HG03432 (cell line): ENCODE measurements around the gene RNF145.

Experiments
- ATAC-seq: cut with Tn5 transposase; IDR thresholded peaks from one replicate; pipeline ENCODE4 v1.9.1; 2021; ENCODE audit warnings: mild to moderate bottlenecking, moderate library complexity; ENCODE audit not compliant: unreplicated experiment

The RNF145 gene

DNA sequence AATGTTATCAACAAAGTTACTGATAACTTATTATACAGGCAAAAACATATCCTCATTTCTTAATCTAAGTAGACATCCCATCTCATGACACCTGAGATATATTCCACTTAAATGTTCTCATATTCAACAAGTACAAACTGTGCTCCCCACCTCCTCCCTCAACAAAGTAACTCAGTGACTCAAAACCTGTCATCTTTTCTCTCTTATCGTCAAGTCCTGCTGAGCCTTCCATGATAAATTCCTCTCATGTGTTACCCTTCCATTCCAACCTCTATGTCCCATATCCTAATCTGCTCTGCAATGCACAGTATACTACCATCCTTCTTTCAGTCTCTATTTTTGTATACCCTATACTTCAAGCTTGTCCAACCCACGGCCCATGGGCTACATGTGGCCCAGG lies 13.6 kb downstream of the RNF145 start:
- ATAC-seq = no peak

DNA sequence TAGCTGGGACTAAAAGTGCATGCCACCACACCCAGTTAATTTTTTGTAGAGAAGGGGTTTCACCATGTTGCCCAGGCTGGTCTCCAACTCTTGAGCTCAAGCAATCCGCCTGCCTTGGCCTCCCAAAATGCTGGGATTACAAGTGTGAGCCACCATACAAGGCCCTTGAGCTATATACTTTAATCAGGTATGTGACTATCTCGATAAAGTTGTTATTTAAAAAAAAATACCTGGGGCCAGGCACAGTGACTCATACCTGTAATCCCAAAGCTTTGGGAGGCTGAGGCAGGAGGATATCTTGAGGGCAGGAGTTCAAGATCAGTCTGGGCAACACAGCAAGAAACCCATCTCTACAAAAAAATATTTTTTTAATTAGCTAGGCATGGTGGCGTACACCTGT lies 19.2 kb downstream of the RNF145 start:
- no peak for ATAC-seq

DNA sequence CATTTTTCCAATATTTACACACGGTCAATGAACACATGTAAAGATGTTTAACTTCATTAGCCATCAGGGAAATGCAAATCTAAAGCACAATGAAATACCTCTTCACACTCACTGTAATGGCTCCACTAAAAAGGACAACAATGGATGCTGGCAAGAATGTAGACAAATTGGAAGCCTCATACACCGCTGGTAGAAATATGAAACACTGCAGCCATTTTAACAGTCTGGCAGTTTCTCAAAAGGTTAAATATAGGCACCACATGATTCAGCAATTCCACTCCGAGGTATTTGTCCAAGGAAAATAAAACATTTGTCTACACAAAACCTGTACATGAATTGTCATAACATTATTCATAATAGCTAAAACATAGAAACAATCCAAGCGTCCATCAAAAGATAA lies 20.0 kb downstream of the RNF145 start:
- no peak for ATAC-seq

DNA sequence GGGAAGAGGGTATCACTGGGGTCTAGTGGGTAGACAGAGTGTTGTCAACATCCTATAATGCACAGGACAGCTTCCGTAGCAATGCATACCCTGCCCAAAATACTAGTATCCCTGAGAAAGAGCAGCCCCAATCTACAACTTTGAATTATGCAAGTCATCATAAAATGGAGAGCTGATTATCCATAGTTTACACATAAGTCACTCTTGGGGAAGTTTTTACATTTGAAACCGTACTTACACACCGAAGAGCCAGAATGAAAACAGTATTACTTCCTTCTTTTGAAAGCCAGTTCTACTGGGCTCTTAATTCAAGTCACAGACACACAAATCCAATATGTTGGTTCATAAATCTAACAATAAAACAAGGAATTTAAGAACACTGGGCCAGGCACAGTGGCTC lies 21.6 kb downstream of the RNF145 start:
- ATAC-seq = no peak

DNA sequence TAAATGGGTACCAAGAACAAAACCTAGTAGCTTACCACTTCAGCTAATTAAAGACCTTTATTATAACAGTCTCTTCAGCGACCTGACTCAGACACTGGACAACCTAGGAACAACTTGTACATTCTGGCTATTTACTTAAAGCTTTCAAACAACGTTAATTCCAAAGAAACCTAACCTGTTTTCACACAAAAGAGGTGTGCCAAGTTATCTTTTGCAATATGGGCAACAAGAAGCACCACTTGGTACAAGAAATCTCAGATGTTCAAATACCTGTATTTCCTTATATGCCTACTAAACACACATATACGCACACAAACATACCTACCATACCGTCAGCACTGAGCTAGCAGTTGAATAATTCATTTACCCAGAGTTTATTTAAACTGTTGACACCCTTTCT lies 23.0 kb downstream of the RNF145 start:
- ATAC-seq = no peak

DNA sequence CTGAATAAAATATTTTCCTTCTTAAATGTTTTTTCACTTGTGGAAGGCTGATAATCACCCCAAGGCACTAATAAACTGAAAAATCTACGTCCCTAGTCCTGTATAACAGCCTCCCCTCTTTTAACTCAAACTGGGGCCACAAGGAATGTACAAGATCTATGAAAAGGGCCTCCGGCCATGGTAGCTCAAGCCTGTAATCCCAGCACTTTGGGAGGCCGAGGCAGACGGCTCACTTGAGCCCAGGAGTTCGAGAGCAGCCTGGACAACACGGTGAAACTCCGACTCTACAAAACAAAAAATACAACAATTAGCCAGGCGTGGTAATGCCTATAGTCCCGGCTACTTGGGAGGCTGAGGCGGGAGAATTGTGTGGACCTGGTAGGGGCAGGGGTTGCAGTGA lies 23.6 kb downstream of the RNF145 start:
- ATAC-seq = no peak

DNA sequence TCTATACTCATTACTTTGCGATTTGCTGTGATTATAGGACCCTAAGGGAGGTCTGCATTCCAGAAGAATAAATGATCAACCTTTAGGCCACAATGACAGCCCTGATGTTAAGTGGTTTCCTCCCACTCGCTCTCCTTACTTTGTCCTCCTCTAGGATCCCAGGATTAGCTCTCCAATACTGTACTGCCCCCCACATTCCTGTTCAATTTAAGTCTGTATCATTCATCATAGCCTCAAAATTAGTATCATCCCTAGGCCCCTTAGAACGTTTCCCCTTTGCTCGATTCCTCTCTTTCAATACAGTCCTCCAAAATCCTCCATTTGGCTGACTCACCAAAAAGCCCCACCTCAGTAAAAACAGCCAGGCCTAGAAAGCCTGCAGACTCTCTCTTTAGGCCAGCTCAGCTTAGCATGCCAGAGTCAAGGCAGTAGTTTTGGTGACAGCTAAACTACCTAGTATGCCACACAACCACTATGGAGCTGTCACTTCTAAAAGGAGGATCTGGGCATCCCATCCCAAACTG lies 24.4 kb downstream of the RNF145 start:
- ATAC-seq = no peak

DNA sequence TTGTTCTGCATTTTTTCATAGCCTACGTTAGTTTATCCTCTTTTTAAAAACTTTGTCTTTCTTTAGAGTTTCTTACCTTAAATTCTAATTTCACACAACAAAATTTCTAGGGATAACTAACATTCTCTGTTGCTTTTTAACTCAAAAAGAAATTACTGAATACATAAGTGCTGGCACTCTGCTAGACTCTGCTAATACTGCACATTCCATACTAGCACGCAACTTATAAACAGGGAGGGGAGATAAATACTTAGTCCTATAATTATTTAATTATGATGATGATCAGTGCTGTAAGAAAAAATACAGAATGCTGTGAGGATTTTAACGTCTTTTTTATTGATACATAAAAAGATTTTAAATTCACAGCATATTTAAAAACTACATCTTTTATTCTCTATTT lies 25.1 kb downstream of the RNF145 start:
- no peak for ATAC-seq

DNA sequence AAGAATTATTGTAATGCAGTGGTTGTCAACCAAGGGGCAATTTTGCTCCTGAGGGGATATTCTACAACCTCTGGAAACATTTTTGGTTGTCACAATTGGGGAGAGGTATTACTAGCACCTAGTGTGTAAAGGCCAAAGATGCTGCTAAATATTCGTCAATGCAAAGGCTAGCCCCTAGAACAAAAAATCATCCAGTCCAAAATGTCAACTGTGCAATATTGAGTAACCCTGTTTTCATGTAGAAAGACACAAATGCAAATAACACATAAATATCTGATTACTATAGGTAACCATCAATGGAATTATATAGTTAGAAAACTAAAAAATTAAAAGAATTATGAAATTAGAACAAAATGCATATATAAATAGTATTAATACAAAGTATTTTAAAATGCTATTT lies 26.1 kb downstream of the RNF145 start:
- no peak for ATAC-seq

DNA sequence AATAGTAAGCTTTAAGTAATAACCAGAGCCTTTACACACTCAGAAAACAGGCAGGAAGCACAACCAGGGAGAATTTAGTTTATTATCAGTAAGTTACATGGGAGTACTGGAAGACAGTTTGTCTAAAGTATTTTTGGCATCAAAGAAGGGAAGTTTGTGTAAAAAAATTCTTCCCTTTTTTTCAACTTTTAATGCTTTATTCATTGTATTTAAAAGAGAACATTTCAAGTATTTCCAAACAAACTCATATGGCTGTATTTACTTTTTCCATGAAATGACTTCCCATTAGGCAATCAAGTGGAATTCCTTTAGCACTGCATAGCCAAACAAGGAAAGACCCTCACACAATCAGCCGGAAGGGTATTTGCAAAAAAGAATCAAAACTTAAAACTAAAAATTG lies 26.7 kb downstream of the RNF145 start:
- ATAC-seq = no peak

DNA sequence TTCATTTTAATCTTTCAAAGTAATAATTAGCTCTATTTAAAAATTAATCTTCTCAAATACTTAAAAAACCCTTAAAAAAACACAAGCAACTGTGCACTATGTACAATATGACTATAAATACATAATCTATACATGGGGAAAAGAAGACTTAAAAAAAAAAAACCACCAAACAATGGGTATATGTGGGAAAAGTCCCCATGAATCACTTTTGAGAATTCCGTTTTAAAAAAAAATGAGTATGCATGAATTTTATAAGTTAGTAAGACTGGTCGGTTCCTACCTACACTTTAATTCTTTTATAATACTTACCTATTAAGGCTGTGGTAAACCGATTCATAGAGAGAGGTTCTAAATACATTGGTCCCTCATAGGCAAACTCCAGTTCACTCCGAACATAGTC lies 27.7 kb downstream of the RNF145 start:
- no peak for ATAC-seq

DNA sequence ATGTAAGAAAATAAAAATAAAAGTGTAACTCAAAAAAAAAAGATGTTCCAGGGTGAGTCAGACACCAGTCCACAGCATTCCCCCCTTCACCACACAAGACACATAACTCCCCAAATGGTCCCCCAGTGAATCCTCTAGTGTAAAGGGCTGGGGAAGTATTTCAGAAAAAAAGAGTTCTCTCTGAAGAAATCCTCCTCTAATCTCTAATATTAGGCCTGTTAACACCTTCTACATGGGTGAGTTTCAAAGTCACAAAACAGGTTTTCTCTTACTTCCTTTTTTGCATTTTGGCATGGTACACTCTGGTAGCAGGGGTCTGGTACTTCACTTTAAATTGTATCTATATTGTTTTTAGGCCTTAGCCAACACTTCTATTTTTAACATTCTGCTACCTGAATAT lies 28.2 kb downstream of the RNF145 start:
- peak; percentile 52 for ATAC-seq

DNA sequence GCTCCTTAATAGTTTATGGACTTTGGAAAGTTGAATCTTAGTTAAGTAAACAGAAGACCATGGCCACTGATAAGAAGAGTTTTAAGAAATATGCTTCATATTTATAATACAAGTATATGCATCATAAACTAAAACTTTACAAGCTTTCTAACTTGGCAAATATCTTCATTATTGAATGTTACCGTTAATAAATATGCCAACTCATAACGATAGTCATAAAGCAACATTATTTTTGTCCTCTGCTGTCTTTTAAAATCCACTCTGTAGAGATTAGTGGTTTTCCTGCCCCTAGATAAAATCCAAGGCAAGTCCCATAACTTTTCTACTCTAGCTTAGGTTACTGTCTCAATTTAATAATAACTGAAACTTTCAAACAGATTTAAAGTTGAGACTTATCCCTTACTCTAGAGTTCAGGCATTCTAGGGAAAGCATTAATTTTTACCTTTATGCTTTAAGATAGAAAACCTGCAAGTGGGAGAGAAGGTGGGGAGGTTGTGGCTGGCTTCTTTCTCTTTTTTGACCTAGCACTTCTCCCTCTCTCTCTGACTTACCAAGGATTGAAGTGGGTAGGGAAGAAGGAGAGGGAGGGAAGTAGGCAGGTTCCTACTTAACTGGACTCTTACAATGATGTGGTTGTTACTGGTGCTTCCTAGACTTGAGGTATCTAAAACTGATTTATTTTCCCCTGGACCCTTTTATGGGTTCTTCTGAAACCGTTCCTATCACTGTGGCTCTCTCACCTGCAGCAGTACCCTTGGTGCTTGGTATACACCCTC lies 29.6 kb downstream of the RNF145 start:
- ATAC-seq = no peak

DNA sequence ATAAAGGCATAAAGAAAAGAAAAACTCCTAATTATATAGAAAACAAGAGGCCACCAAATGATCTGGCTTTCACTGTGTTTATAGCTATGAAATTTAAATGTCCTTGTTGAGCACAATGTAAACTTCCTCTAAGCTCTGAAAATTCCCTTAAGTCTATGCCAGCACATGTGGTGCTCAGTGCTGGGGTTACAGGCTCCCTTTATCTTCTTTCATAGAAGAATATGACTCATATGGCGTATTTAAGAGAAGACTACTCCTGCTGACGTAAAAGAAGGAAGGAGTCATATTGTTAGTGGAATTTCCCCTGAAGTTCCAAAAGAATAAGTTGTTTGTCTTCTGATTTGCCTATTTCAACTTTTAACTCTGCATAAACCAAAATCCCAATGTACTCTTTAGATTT lies 30.4 kb downstream of the RNF145 start:
- ATAC-seq = peak; percentile 79

DNA sequence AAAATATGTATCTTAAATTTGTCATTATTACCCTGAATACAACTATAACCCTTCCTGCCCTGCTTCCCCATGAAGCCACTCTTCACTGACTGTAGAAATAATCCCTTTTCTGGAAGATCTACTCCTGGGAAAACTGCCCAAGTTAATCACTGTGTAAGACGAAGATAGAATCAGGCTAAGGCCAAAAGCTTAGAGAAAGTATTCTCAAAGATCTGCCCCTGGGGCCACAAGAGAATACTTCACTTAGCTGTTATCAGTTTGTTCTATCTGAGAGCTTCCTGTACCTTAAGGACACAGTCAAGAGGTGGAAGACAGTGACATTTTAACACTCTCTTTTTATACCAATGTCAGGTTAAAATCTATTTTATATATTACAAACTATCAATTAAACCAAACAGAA lies 33.8 kb downstream of the RNF145 start:
- no peak for ATAC-seq

DNA sequence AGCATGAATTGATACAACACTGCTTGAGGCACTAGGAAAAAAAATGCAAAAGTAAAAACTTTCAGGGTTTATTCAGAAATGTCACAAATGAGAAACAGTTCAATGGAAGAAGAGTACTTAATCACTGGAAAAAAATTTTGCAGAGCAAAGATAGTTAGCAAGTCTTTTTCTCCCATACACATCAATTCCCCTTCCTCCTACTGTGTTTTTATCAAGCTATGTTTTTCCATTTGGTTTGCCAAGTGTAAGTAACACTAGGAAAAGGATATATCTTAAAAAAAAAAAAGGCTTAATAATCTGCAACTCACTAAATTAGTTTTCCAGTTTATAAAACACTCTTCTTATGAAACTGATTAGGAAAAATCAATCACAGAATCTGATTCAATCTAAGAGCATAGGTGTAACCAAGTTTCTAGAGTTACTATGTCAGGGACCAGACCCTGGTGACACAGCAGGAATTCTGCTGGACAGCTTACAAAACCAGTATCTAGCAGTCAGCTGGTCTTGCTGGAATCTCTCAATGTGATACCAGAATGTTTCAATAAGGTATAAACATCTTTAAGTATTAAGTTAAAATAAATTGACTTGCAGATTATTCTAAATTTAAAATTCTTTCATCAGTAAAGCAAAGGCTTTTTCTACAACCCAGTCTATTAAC lies 34.7 kb downstream of the RNF145 start:
- no peak for ATAC-seq

DNA sequence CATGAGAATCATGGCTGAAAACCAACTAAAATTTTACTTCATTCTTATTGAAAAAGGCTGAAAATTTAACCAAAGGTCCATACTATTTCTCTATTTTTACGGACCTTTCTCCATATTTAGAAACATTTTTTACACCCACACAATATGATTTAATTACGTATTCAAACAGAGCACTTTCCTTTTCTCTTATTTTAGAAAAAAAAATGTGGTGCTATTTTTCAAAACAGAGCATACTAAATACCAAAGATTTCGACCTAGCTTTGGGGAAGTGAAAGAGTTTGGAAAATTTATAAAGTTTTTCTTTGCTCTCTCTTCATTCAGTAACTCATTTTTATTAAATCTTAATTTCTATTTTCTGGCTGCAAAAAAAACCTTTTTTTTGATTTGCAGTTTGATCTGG lies 38.1 kb downstream of the RNF145 start:
- ATAC-seq = no peak

DNA sequence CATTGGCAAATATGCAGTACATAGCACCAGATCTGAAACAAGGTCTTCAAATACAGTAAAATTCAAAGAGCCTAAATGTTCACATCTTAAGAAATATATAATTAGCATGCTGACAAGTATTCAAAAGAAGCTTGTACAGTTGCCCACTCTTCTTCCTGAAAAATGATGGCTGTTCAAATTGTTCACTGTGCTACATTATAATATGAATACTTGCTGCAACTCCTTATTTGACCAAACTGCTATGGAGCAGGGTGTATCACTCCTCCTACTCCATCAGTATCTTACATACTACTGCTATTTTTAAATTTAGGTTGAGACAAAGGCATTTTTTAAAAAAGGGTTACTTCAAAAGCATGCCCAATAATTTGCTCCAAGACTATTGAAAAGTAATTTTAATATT lies 39.3 kb downstream of the RNF145 start:
- no peak for ATAC-seq

DNA sequence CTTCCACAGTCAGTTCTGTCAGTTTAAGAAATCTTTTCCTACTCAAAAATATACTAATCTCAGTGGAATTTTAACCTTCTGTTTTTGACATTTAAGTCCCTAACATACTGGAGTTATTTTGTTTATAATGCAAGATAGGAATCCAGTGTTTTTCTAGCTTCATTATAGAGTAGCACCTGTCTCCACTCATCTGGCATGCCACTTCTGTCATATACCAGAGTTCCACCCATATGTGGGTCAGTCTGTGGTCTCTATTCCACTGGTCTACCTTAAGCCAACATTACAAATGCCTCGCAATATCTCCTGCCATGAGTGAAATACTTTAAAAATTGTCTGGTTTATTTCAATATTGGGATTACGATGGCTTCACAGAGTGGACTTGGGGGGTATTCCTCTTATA lies 42.9 kb downstream of the RNF145 start:
- no peak for ATAC-seq

DNA sequence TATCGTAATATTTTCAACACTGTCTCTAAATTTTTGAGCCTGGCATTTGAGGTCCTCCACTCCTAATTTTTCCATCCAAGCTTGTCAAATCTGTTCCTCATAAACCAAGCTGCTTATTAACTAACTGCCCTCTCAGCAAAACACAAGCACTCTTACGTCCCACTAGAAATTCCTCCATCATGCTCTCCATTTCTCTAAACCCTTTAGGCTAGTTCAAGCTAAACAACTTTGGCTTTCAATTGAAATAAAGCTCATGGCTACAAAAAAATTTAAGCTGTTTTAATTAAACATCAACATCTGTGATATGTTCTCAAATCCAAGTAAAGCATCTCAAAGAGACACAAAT lies 45.7 kb downstream of the RNF145 start:
- no peak for ATAC-seq

DNA sequence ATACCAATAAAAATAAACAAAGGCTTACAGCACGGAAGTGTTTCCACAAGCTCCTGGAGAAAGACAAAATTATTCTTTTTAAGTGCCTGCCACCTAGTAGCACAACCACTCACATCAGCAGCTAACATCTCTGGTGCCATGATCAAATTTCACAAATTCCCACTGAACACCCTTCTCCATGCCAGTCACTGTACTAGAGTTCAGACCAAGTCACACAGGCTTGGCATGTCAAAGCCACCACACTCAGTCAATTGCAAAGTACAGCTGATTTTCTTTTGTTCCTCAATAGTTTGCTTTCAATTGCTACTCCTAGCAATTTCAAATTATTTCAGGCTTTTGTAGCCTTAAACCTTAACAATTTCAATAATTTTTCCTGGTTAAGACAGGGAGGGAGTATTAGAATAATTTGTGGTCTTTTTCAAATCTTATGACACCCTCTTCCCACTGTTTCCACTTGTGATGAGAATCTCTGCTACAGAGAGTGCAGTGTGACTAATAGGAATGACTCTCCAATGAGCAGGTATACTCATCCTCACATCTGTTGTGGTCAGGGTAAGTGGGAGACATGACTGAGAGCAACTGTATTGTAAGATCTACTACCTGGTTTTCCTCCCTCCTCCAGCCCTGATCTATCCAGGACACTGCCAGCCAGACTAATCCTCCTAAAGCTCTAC lies 46.2 kb downstream of the RNF145 start:
- peak; percentile 62 for ATAC-seq
